Right lobe of liver (tissue), 4 donors: ENCODE data around the gene SPNS1.
"Not testable (repeated sequence)": the region's sequence is repeated elsewhere in the genome, so short reads cannot be mapped to it uniquely, and the experiment has no call there.

Experiments
- POLR2A ChIP-seq: fragments of 450-650 bp; IDR thresholded peaks from one replicate; pipeline ENCODE4 v1.6.1; 2017; ENCODE audit warnings: antibody characterized with exemption, mild to moderate bottlenecking
- TF ChIP-seq, protein P1 (sequence below), 4 donors: fragments of 200-600 bp in 3 of 4; fragments of 450-650 bp in 1 of 4; IDR thresholded peaks; one replicate each; pipeline versions ENCODE4 v1.5.1 to v1.8.0; 2016 to 2022; ENCODE audit warnings: antibody characterized with exemption in 4 of 4, mild to moderate bottlenecking in 2 of 4
- donor health status: DM: no; HTN: no; CAD: no.
- donor health status: DM: no; HTN: no; CAD: no.
- donor health status: DM: no; HTN: yes; CAD: no.

DNA sequence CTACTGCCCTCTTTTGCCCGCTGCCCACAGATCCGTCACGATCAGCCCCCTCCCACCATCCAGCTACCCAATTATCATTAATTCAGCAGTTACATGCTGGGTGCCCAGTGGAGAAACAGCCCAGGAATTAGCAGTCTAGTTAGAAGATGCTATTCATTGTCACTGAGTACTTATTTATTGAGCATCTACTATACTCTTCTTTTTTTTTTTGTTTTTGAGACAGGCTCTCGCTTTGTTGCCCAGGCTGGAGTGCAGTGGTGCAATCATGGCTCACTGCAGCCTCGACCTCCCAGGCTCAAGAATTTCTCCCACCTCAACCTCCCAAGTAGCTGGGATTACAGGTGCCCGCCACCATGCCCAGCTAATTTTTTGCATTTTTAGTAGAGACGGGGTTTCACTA is 34.8 kb upstream of the SPNS1 start:
- TF ChIP-seq, protein P1, sequence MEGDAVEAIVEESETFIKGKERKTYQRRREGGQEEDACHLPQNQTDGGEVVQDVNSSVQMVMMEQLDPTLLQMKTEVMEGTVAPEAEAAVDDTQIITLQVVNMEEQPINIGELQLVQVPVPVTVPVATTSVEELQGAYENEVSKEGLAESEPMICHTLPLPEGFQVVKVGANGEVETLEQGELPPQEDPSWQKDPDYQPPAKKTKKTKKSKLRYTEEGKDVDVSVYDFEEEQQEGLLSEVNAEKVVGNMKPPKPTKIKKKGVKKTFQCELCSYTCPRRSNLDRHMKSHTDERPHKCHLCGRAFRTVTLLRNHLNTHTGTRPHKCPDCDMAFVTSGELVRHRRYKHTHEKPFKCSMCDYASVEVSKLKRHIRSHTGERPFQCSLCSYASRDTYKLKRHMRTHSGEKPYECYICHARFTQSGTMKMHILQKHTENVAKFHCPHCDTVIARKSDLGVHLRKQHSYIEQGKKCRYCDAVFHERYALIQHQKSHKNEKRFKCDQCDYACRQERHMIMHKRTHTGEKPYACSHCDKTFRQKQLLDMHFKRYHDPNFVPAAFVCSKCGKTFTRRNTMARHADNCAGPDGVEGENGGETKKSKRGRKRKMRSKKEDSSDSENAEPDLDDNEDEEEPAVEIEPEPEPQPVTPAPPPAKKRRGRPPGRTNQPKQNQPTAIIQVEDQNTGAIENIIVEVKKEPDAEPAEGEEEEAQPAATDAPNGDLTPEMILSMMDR (IDR thresholded peaks at IDR 0.05) = not testable (repeated sequence)
- not testable (repeated sequence) for TF ChIP-seq POLR2A
